Measurements from ENCODE around the gene LRRC61.
"Not testable (repeated sequence)": the region's sequence is repeated elsewhere in the genome, so short reads cannot be mapped to it uniquely, and the experiment has no call there.

The LRRC61 gene

GRCh38 chr7:150383710-150384397 is 60.7 kb downstream of the LRRC61 start:
- no peak for DNase-seq (ENCODE audit: extremely low read depth, low read depth)
- no peak for TF ChIP-seq CTCF (IDR thresholded peaks at IDR 0.05; ENCODE audit: low read depth, low read length)

GRCh38 chr7:150384406-150385301 is 61.5 kb downstream of the LRRC61 start:
- no peak for TF ChIP-seq CTCF (IDR thresholded peaks at IDR 0.05; ENCODE audit: low read depth, low read length)
- no peak for DNase-seq (ENCODE audit: extremely low read depth, low read depth)

- DNase-seq (ENCODE audit: extremely low read depth, low read depth), result no peak
- no peak for TF ChIP-seq CTCF (IDR thresholded peaks at IDR 0.05; ENCODE audit: low read depth, low read length)
Measured at GRCh38 chr7:150385302-150385723, 62.2 kb downstream of the LRRC61 start.

- DNase-seq (ENCODE audit: extremely low read depth, low read depth), result not testable (repeated sequence)
Measured at GRCh38 chr7:150385884-150386283, 62.7 kb downstream of the LRRC61 start.
